ENCODE data around the gene POLR1B. TPM values are rescaled to one million over a fixed set of nuclear protein-coding genes. Genes with fewer than 3 reads are reported as not detected.
"Not testable (repeated sequence)": the region's sequence is repeated elsewhere in the genome, so short reads cannot be mapped to it uniquely, and the experiment has no call there.

The POLR1B gene
- total RNA-seq, 1 experiment from 2014 or later = 31.7 TPM

DNA sequence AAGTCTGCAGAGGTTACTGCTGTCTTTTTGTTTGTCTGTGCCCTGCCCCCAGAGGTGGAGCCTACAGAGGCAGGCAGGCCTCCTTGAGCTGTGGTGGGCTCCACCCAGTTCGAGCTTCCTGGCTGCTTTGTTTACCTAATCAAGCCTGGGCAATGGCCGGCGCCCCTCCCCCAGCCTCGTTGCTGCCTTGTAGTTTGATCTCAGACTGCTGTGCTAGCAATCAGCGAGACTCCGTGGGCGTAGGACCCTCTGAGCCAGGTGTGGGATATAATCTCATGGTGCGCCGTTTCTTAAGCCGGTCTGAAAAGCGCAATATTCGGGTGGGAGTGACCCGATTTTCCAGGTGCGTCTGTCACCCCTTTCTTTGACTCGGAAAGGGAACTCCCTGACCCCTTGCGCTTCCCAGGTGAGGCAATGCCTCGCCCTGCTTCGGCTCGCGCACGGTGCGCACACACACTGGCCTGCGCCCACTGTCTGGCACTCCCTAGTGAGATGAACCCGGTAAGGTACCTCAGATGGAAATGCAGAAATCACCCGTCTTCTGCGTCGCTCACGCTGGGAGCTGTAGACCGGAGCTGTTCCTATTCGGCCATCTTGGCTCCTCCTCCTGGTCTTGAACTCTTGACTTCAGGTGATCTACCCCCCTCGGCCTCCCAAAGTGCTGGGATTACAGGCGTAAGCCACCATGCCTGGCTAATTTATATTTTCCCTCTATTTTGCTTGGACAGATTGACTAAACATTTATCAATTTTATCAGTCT lies 32.8 kb upstream of the POLR1B start:
- intact Hi-C loops (cut with micrococcal nuclease); H3K27ac ChIP-seq (ENCODE audit: low read length); BruUV-seq (replicated peaks); H3K9ac ChIP-seq (ENCODE audit: low read length); ATAC-seq; H3F3A ChIP-seq (ENCODE audit: low read length, unreplicated experiment); H3K4me3 ChIP-seq (ENCODE audit: low read length); H3K79me2 ChIP-seq (ENCODE audit: low read length); H3K4me1 ChIP-seq (ENCODE audit: insufficient read depth, low read length); CTCF ChIA-PET; DNase-seq; H2AFZ ChIP-seq (ENCODE audit: low read length); H4K20me1 ChIP-seq (ENCODE audit: low read length); H3K9me3 ChIP-seq (ENCODE audit: low read length); H3K27me3 ChIP-seq (ENCODE audit: low read length); H3K4me2 ChIP-seq (ENCODE audit: low read length); POLR2A ChIA-PET (ENCODE audit: unreplicated experiment); H3K9me2 ChIP-seq (replicated peaks; ENCODE audit: low read length): not testable (repeated sequence)
- H3K36me3 ChIP-seq (ENCODE audit: low read depth, low read length) = peaks cover 11% of the 10 kb centered on the region

DNA sequence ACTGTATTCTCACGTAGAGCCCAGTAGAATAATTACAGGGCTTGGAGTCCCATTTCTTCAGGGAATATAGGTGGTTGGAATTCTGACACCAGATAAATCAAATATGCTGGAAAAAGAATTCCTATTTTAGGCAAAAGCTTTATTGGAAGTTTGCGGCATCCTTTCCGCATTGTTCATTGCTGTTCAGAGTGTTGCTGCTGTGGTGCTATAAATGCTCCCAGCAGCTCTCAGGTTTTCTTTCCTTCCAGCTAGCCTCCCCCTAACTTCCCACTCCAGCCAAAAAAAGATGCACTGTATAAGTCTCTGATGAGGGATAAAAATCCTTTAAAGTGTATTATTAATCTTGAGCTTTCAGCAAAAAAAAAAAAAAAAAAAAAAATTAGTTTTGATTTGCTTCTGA lies 25.5 kb upstream of the POLR1B start:
- H3K9me2 ChIP-seq (replicated peaks; ENCODE audit: low read length) = no peaks in the 10 kb centered on the region
- H3K79me2 ChIP-seq (ENCODE audit: low read length) = no peaks in the 10 kb centered on the region
- no peaks in the 10 kb centered on the region for H3K9me3 ChIP-seq (ENCODE audit: low read length)
- no peaks in the 10 kb centered on the region for H4K20me1 ChIP-seq (ENCODE audit: low read length)
- H3K27ac ChIP-seq (ENCODE audit: low read length) = no peak overlapping the region
- H2AFZ ChIP-seq (ENCODE audit: low read length) = no peak overlapping the region
- H3K4me2 ChIP-seq (ENCODE audit: low read length) = no peak overlapping the region
- ATAC-seq (no peak), DNase-seq (no peak)
- no peaks in the 10 kb centered on the region for H3K4me1 ChIP-seq (ENCODE audit: insufficient read depth, low read length)
- no TSS peak for BruUV-seq (replicated peaks)
- ChIA-PET POLR2A (ENCODE audit: unreplicated experiment) (no interaction called here), CTCF (no interaction called here)
- H3K36me3 ChIP-seq (ENCODE audit: low read depth, low read length) = peaks cover 32% of the 10 kb centered on the region
- TF ChIP-seq EZH2 (IDR thresholded peaks at IDR 0.05; ENCODE audit: low read length, unreplicated experiment) (no peak), EZH2phosphoT487 (IDR thresholded peaks at IDR 0.05; ENCODE audit: borderline replicate concordance, low read length) (no peak)
- TF ChIP-seq, protein P1, sequence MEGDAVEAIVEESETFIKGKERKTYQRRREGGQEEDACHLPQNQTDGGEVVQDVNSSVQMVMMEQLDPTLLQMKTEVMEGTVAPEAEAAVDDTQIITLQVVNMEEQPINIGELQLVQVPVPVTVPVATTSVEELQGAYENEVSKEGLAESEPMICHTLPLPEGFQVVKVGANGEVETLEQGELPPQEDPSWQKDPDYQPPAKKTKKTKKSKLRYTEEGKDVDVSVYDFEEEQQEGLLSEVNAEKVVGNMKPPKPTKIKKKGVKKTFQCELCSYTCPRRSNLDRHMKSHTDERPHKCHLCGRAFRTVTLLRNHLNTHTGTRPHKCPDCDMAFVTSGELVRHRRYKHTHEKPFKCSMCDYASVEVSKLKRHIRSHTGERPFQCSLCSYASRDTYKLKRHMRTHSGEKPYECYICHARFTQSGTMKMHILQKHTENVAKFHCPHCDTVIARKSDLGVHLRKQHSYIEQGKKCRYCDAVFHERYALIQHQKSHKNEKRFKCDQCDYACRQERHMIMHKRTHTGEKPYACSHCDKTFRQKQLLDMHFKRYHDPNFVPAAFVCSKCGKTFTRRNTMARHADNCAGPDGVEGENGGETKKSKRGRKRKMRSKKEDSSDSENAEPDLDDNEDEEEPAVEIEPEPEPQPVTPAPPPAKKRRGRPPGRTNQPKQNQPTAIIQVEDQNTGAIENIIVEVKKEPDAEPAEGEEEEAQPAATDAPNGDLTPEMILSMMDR (conservative IDR thresholded peaks at IDR 0.05; ENCODE audit: low read depth, low read length) = no peak
- H3K27me3 ChIP-seq (ENCODE audit: low read length) = no peaks in the 10 kb centered on the region
- intact Hi-C loops (cut with micrococcal nuclease) = no loop called here
- H3K4me3 ChIP-seq (ENCODE audit: low read length) = no peak overlapping the region
- H3K9ac ChIP-seq (ENCODE audit: low read length) = no peak overlapping the region
- H3F3A ChIP-seq (ENCODE audit: low read length, unreplicated experiment) = no peaks in the 10 kb centered on the region

DNA sequence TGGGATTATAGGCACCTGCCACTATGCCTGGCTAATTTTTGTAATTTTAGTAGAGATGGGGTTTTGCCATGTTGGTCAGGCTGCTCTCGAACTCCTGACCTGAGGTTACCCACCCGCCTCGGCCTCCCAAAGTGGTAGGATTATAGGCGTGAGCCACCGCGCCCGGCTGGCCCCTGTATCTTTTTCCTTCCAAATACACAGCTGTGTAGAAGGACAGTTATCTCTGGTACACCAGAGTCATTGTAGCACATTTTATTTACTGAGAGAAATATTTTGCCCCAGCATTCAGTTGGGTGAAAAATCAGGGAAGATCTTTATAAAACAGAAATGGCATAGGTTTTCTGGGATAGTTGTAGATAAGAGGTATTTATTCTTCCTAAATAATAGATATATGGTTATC lies 23.5 kb upstream of the POLR1B start:
- ChIA-PET CTCF (no interaction called here), POLR2A (ENCODE audit: unreplicated experiment) (no interaction called here)
- Histone ChIP-seq H2AFZ (ENCODE audit: low read length) (no peak overlapping the region), H3F3A (ENCODE audit: low read length, unreplicated experiment) (no peaks in the 10 kb centered on the region), H3K4me2 (ENCODE audit: low read length) (no peak overlapping the region), H3K9me3 (ENCODE audit: low read length) (no peaks in the 10 kb centered on the region), H3K36me3 (ENCODE audit: low read depth, low read length) (peaks cover 33% of the 10 kb centered on the region), H3K27ac (ENCODE audit: low read length) (no peak overlapping the region), H3K9me2 (replicated peaks; ENCODE audit: low read length) (no peaks in the 10 kb centered on the region), H3K79me2 (ENCODE audit: low read length) (no peaks in the 10 kb centered on the region), H3K9ac (ENCODE audit: low read length) (no peak overlapping the region), H3K27me3 (ENCODE audit: low read length) (no peaks in the 10 kb centered on the region), H3K4me1 (ENCODE audit: insufficient read depth, low read length) (no peaks in the 10 kb centered on the region), H3K4me3 (ENCODE audit: low read length) (no peak overlapping the region), H4K20me1 (ENCODE audit: low read length) (no peaks in the 10 kb centered on the region)
- BruUV-seq (replicated peaks) = no TSS peak
- ATAC-seq (no peak), DNase-seq (no peak)
- intact Hi-C loops (cut with micrococcal nuclease) = no loop called here
- TF ChIP-seq, protein P1 (conservative IDR thresholded peaks at IDR 0.05; ENCODE audit: low read depth, low read length) = no peak
- TF ChIP-seq EZH2 (IDR thresholded peaks at IDR 0.05; ENCODE audit: low read length, unreplicated experiment) (no peak), EZH2phosphoT487 (IDR thresholded peaks at IDR 0.05; ENCODE audit: borderline replicate concordance, low read length) (no peak)
